Endodermal cell (in vitro differentiated cells): ENCODE results near the gene HLX. TPM values are rescaled to one million over a fixed set of nuclear protein-coding genes. Genes with fewer than 3 reads are reported as not detected.

Experiments
- DNase-seq: peaks from one replicate; pipeline ENCODE4 v3.0.0-alpha.2; 2017
- H3K27ac ChIP-seq: 2 replicates; pipeline ENCODE4 v1.5.1; 2013; ENCODE audit warnings: mild to moderate bottlenecking, low read depth, low read length, moderate library complexity
- H3K27me3 ChIP-seq: 2 replicates; pipeline ENCODE4 v1.6.1; 2013; ENCODE audit warnings: mild to moderate bottlenecking, low read length, moderate library complexity; ENCODE audit not compliant: insufficient read depth, control insufficient read depth, poor library complexity, severe bottlenecking
- H3K36me3 ChIP-seq: 2 replicates; pipeline ENCODE4 v1.7.0; 2013; ENCODE audit warnings: mild to moderate bottlenecking, low read length, moderate library complexity; ENCODE audit not compliant: control insufficient read depth, insufficient read depth
- H3K4me1 ChIP-seq: one replicate; pipeline ENCODE4 v1.7.0; 2013; ENCODE audit warnings: low read length; ENCODE audit not compliant: control insufficient read depth, insufficient read depth
- H3K4me3 ChIP-seq: 2 replicates; pipeline ENCODE4 v1.5.1; 2013; ENCODE audit warnings: mild to moderate bottlenecking, low read length, moderate library complexity
- H3K9ac ChIP-seq: 2 replicates; pipeline ENCODE4 v1.6.1; 2013; ENCODE audit warnings: mild to moderate bottlenecking, low read length, moderate library complexity; ENCODE audit not compliant: poor library complexity, severe bottlenecking; ENCODE audit errors: extremely low read depth
- H3K9me3 ChIP-seq: 2 replicates; pipeline ENCODE4 v1.6.1; 2013; ENCODE audit warnings: mild to moderate bottlenecking, low read length, moderate library complexity; ENCODE audit not compliant: control insufficient read depth
- H3K27ac Mint-ChIP-seq: 2 replicates; pipeline ENCODE4 v1.8.0; 2020; ENCODE audit warnings: mixed read lengths
- H3K27me3 Mint-ChIP-seq: 2 replicates; pipeline ENCODE4 v1.8.0; 2021; ENCODE audit warnings: mild to moderate bottlenecking, mixed read lengths; ENCODE audit not compliant: insufficient read depth
- H3K36me3 Mint-ChIP-seq: 2 replicates; pipeline ENCODE4 v1.8.0; 2020; ENCODE audit warnings: low read depth, mixed read lengths
- H3K4me1 Mint-ChIP-seq: 2 replicates; pipeline ENCODE4 v1.8.0; 2020; ENCODE audit warnings: mixed read lengths
- H3K4me3 Mint-ChIP-seq: 2 replicates; pipeline ENCODE4 v1.8.0; 2020; ENCODE audit warnings: mild to moderate bottlenecking, moderate library complexity, mixed read lengths
- H3K9me3 Mint-ChIP-seq: 2 replicates; pipeline ENCODE4 v1.8.0; 2020; ENCODE audit warnings: mild to moderate bottlenecking, mixed read lengths
- CTCF ChIP-seq: fragments of 200-600 bp; sonication (generic); conservative IDR thresholded peaks from 2 replicates; pipeline ENCODE4 v1.5.0; 2021; ENCODE audit warnings: antibody characterized with exemption, mild to moderate bottlenecking
- WGBS, 2 experiments: methylation state at CpG; one replicate each; pipeline versions ENCODE4 v1.1.5 to v1.1.7; 2013; ENCODE audit warnings: missing lambda C conversion rate in 2 of 2, mixed read lengths in 1 of 2; ENCODE audit not compliant: insufficient coverage in 1 of 2, insufficient read length in 1 of 2; 5-methylcytosine and 5-hydroxymethylcytosine counted together
- total RNA-seq, 2 donors: library from RNA; stranded (reverse); fragmentation: NEBNext Ultra II Directional in 1 of 2; extraction: Animal tissue kit (Norgen Biotek cat#: 25700) in 1 of 2; gene quantifications; 2 replicates in 1 of 2; 3 replicates in 1 of 2; pipeline ENCODE4 v1.2.1, GENCODE V29; 2021

The HLX gene
- total RNA-seq, 2 donors from 2014 or later: 2.9 to 5.0 TPM

GRCh38 chr1:220894924-220895256 is 15.6 kb downstream of the HLX start:
- Mint-ChIP-seq H3K27me3 (peaks cover 100% of the 10 kb centered on the region), H3K4me3 (peak overlapping the region; percentile 53), H3K36me3 (no peaks in the 10 kb centered on the region), H3K4me1 (peaks cover 18% of the 10 kb centered on the region), H3K27ac (no peak overlapping the region), H3K9me3 (peaks cover 9% of the 10 kb centered on the region)
- WGBS, 2 experiments: 18 to 31% methylated on average over 13 of the region's 13 CpGs
- Histone ChIP-seq H3K9me3 (peaks cover 6% of the 10 kb centered on the region), H3K36me3 (no peaks in the 10 kb centered on the region), H3K4me3 (peak overlapping the region; percentile 74), H3K4me1 (peaks cover 3% of the 10 kb centered on the region), H3K27me3 (peaks cover 90% of the 10 kb centered on the region), H3K9ac (no peak overlapping the region), H3K27ac (no peak overlapping the region)
- TF ChIP-seq CTCF: no peak
- DNase-seq: no peak

DNA sequence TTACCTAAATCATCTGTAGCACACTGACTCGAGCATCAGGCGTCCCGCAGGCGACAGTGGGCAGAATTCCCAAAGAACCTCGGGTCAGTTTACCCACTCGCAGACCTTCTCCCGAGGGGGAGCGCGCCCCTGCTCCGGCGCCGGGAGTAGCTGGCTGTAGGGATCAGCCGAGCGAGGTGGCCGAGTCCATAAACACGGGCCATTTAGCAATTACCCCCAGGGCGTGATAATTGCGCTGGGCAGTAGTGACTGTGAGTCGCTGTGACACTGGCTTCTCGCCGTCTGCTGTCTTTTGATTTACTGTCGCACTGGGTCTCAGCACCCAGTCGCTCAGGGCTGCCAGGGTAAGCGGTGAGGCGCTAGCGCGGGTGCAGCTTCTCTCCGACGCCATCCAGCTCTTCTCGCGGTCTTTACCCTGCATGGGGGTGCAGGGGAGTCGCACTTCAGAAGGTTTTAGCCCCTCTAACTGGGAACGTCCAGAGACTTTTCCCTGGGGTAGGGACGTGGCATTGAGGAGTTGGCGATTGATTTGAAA is 16.2 kb downstream of the HLX start:
- 5 to 10% methylated on average over 14 to 35 of the region's 35 CpGs for WGBS, 2 experiments
- Histone ChIP-seq H3K9me3 (peaks cover 6% of the 10 kb centered on the region), H3K4me3 (peak overlapping the region; percentile 48), H3K27me3 (peaks cover 89% of the 10 kb centered on the region), H3K36me3 (no peaks in the 10 kb centered on the region), H3K4me1 (peaks cover 3% of the 10 kb centered on the region), H3K9ac (no peak overlapping the region), H3K27ac (no peak overlapping the region)
- DNase-seq: peak; percentile 70
- peaks cover 9% of the 10 kb centered on the region for H3K9me3 Mint-ChIP-seq
- H3K27me3 Mint-ChIP-seq: peaks cover 100% of the 10 kb centered on the region
- no peak for TF ChIP-seq CTCF
- H3K36me3 Mint-ChIP-seq: no peaks in the 10 kb centered on the region
- peak overlapping the region; percentile 3 for H3K4me3 Mint-ChIP-seq
- H3K27ac Mint-ChIP-seq: no peak overlapping the region
- H3K4me1 Mint-ChIP-seq: peaks cover 18% of the 10 kb centered on the region

- H3K9me3 ChIP-seq: peaks cover 6% of the 10 kb centered on the region
- H3K4me3 Mint-ChIP-seq: peak overlapping the region; percentile 3
- H3K27me3 ChIP-seq: peaks cover 89% of the 10 kb centered on the region
- H3K4me1 Mint-ChIP-seq: peaks cover 18% of the 10 kb centered on the region
- H3K27me3 Mint-ChIP-seq: peaks cover 100% of the 10 kb centered on the region
- H3K9me3 Mint-ChIP-seq: peaks cover 9% of the 10 kb centered on the region
- WGBS, 2 experiments: 21 to 29% methylated on average over 5 to 12 of the region's 12 CpGs
- no peak for DNase-seq
- no peak overlapping the region for H3K27ac ChIP-seq
- peaks cover 3% of the 10 kb centered on the region for H3K4me1 ChIP-seq
- TF ChIP-seq CTCF: no peak
- no peak overlapping the region for H3K9ac ChIP-seq
- no peak overlapping the region for H3K27ac Mint-ChIP-seq
- H3K36me3 Mint-ChIP-seq: no peaks in the 10 kb centered on the region
- no peak overlapping the region for H3K4me3 ChIP-seq
- no peaks in the 10 kb centered on the region for H3K36me3 ChIP-seq
Measured at GRCh38 chr1:220896092-220896491, 16.8 kb downstream of the HLX start.
